GM12878 (cell line): Measurements from ENCODE around the gene XG. TPM values are rescaled to one million over a fixed set of nuclear protein-coding genes. Genes with fewer than 3 reads are reported as not detected.

Source experiments
- ATAC-seq: fragments of 200-7000 bp; cut with Tn5 transposase; 3 replicates; pipeline ENCODE4 v1.9.1; 2020; ENCODE audit warnings: mild to moderate bottlenecking, moderate library complexity
- BruUV-seq: library from RNA; stranded (reverse); fragments of 400-500 nt; replicated peaks from 2 replicates; lab custom pipeline; 2021; lab: Mats Ljungman, UMichigan
- CTCF ChIA-PET: fragments of 300-600 bp; sonication (Branson Sonifier 250); formaldehyde crosslinking; extraction: SDS; loops from one replicate; lab custom pipeline; 2021; ENCODE audit warnings: inconsistent platforms; lab: Yijun Ruan, JAX
- POLR2A ChIA-PET: fragments of 350-600 bp; formaldehyde crosslinking; extraction: SDS; loops from one replicate; lab custom pipeline; 2021; ENCODE audit warnings: inconsistent platforms; lab: Charles Lee
- RAD21 ChIA-PET: fragments of 300-600 bp; sonication (Branson Sonifier 250); formaldehyde crosslinking; loops from one replicate; lab custom pipeline; 2023; ENCODE audit warnings: antibody characterized with exemption; ENCODE audit not compliant: unreplicated experiment; lab: Charles Lee
- SMC1A ChIA-PET: fragments of 300-600 bp; sonication (Branson Sonifier 250); formaldehyde crosslinking; loops from one replicate; lab custom pipeline; 2023; ENCODE audit not compliant: unreplicated experiment, uncharacterized antibody; lab: Charles Lee
- DNase-seq: peaks from one replicate; pipeline ENCODE4 v3.0.0-alpha.2; 2011; ENCODE audit warnings: low read depth, low spot score
- FAIRE-seq: peaks from 3 replicates; lab custom pipeline; 2011; peaks lifted over from hg19 to GRCh38; lab: Jason Lieb, UNC
- H2AFZ ChIP-seq: 2 replicates; pipeline ENCODE4 v1.6.0; 2011; ENCODE audit warnings: low read depth, low read length, control low read depth; ENCODE audit not compliant: control insufficient read depth
- H3K27ac ChIP-seq: 2 replicates; pipeline ENCODE4 v1.5.1; 2011; ENCODE audit warnings: control low read depth; ENCODE audit not compliant: control insufficient read depth, insufficient read depth
- H3K27me3 ChIP-seq, 2 experiments: replicated peaks in 1 of 2; 2 replicates each; pipeline versions ENCODE4 v1.6.0 to v1.6.1; 2011; ENCODE audit warnings: low read length in 1 of 2; ENCODE audit not compliant: control insufficient read depth in 2 of 2, insufficient read depth in 2 of 2
- H3K36me3 ChIP-seq, 2 experiments: 2 replicates each; pipeline ENCODE4 v1.5.1; 2011; ENCODE audit warnings: low read length in 1 of 2; ENCODE audit not compliant: control insufficient read depth in 2 of 2, insufficient read depth in 2 of 2
- H3K4me1 ChIP-seq: 2 replicates; pipeline ENCODE4 v1.6.1; 2011; ENCODE audit warnings: mild to moderate bottlenecking, low read length, moderate library complexity, mixed read lengths; ENCODE audit not compliant: control insufficient read depth, insufficient read depth
- H3K4me2 ChIP-seq: 2 replicates; pipeline ENCODE4 v1.6.0; 2011; ENCODE audit warnings: control low read depth; ENCODE audit not compliant: control insufficient read depth, insufficient read depth
- H3K4me3 ChIP-seq: fragments of 200-600 bp; sonication (generic); 2 replicates; pipeline ENCODE4 v1.5.1; 2016
- H3K79me2 ChIP-seq: 2 replicates; pipeline ENCODE4 v1.6.0; 2011; ENCODE audit warnings: low read length; ENCODE audit not compliant: control insufficient read depth, insufficient read depth
- H3K9ac ChIP-seq: 2 replicates; pipeline ENCODE4 v1.8.0; 2011; ENCODE audit warnings: low read length, control low read depth, mixed read lengths; ENCODE audit not compliant: control insufficient read depth, insufficient read depth
- H3K9me3 ChIP-seq: replicated peaks from 3 replicates; pipeline ENCODE4 v1.5.1; 2011; ENCODE audit warnings: mild to moderate bottlenecking, low read length; ENCODE audit not compliant: control insufficient read depth, insufficient read depth
- H4K20me1 ChIP-seq: 2 replicates; pipeline ENCODE4 v1.6.0; 2011; ENCODE audit not compliant: control insufficient read depth, insufficient read depth
- EGR1 ChIP-seq, 2 experiments: IDR thresholded peaks; 1 replicate in 1 of 2; 2 replicates in 1 of 2; pipeline ENCODE4 v1.6.1; 2011 to 2012; ENCODE audit warnings: low read depth in 2 of 2, low read length in 2 of 2, borderline replicate concordance in 1 of 2, mild to moderate bottlenecking in 1 of 2, moderate library complexity in 1 of 2
- HSF1 ChIP-seq: fragments of 150-350 bp; IDR thresholded peaks from 2 replicates; pipeline ENCODE4 v1.6.1; 2014; ENCODE audit warnings: mild to moderate bottlenecking, low read depth, low read length
- NR2F1 ChIP-seq: fragments of 450-650 bp; conservative IDR thresholded peaks from 2 replicates; pipeline ENCODE4 v1.6.1; 2017; ENCODE audit warnings: mild to moderate bottlenecking
- WGBS: methylation state at CpG from one replicate; pipeline ENCODE4 v1.1.6; 2016; ENCODE audit warnings: low lambda C conversion rate; ENCODE audit not compliant: insufficient replicate concordance, insufficient coverage; ENCODE audit errors: missing lambda C conversion rate; 5-methylcytosine and 5-hydroxymethylcytosine counted together
- in situ Hi-C: fragments of 300-500 bp; cut with MboI; formaldehyde crosslinking; loops from 9 replicates; pipeline ENCODE4 v1.14.3; 2018; ENCODE audit warnings: mixed read lengths
- intact Hi-C: fragments of 100-400 bp; cut with micrococcal nuclease; formaldehyde crosslinking; loops from one replicate; pipeline ENCODE4 v1.14.2; 2022; ENCODE audit not compliant: unreplicated experiment
- polyA plus RNA-seq, 11 experiments: library from polyadenylated mRNA; depleted of rRNA in 4 of 11; unstranded in 6 of 11; stranded (reverse) in 5 of 11; fragments of >200 nt; fragmentation: Nextera tagmentation in 4 of 11; fragmentation: Illumina TruSeq in 1 of 11; extraction: Ambion mirVana in 4 of 11; extraction: Trizol in 1 of 11; gene quantifications; 1 replicate in 1 of 11; 2 replicates in 10 of 11; pipeline versions ENCODE4 v1.2.1 to v1.2.3, GENCODE V29; 2011 to 2016; ENCODE audit warnings: inconsistent platforms in 2 of 11, missing spikeins in 2 of 11, low read depth in 1 of 11
- total RNA-seq, 4 experiments: library from RNA; depleted of rRNA in 3 of 4; stranded (reverse); fragments of >200 nt in 3 of 4; fragmentation: Illumina TruSeq in 1 of 4; extraction: Trizol in 1 of 4; gene quantifications; 2 replicates each; pipeline versions ENCODE4 v1.2.1 to v1.2.3, GENCODE V29; 2013 to 2021
- TF ChIP-seq, protein P1 (sequence below): fragments of 450-650 bp; IDR thresholded peaks from 2 replicates; pipeline ENCODE4 v1.6.1; 2016; ENCODE audit warnings: mild to moderate bottlenecking

Gene XG
- total and polyA plus RNA-seq, 10 of the 15 experiments (the other 5 are each of a cell fraction or from before 2014, with no cell fraction given), result not detected

DNA sequence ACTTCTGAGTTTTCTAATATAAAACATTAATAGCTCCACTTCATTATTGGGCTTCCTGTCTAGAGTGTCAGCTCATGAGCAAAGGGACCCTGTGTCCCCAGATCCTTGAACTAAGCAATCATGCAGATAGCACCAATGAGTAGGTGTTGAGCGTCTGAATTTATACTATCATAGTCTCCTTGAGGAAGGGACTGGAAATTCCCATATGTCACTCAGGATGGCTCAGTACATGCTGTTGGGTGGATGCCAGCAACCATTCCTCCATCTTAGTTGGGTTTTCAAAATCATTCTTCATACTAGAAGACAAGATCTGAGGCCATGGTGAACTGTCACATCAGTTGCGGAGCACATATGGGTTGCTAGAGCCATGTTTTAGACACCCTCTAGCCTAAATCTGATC, 33.0 kb upstream of the XG start (continued):
- TF ChIP-seq HSF1, result no peak
- TF ChIP-seq EGR1 (IDR thresholded peaks at IDR 0.05; ENCODE audit: borderline replicate concordance in 1 of 2, low read depth in 2 of 2, low read length in 2 of 2), result no peak
- TF ChIP-seq, all 136 proteins: peak for 0

DNA sequence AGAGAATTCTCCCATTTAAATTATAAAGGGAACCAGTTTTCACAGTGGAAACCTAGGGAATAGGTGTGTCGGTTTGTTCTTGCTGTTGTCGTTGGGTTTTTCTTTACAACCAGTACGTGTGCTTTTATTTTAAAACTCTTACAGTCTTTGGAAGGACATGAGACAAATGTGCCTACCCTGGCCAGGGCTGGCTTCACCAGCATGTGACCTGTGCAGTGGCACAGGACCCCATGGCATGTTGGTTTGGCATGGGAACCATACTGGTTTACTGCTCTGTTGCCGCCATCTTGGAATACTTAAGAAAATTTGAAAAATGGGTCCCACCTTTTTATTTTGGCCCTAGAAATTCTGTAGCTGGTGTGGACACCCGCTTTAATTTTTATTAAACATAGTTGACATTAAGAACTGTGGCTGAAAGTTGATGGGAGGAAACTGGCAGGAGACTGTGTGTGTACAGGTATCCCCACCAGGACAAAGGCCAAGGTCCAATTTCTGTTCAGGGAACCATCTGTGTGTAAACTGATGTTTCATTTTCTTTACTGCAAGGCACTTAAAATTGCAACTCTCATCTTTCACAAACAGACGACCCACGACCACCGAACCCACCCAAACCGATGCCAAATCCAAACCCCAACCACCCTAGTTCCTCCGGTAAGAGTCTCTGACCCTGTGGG, 31.9 kb upstream of the XG start:
- peaks cover 10% of the 10 kb centered on the region in 2 experiments; a peak in 3 of 4 replicates for H3K36me3 ChIP-seq
- POLR2A ChIA-PET, result no interaction called here
- SMC1A ChIA-PET, result no interaction called here
- no peak overlapping the region for H3K4me2 ChIP-seq
- no peak for DNase-seq
- in situ Hi-C loops (no loop called here), intact Hi-C loops (no loop called here)
- no peaks in the 10 kb centered on the region for H3K9me3 ChIP-seq
- CTCF ChIA-PET, result no interaction called here
- no peak for FAIRE-seq
- 96% methylated on average over 10 of the region's 10 CpGs for WGBS
- RAD21 ChIA-PET, result no interaction called here
- TF ChIP-seq, protein P1, sequence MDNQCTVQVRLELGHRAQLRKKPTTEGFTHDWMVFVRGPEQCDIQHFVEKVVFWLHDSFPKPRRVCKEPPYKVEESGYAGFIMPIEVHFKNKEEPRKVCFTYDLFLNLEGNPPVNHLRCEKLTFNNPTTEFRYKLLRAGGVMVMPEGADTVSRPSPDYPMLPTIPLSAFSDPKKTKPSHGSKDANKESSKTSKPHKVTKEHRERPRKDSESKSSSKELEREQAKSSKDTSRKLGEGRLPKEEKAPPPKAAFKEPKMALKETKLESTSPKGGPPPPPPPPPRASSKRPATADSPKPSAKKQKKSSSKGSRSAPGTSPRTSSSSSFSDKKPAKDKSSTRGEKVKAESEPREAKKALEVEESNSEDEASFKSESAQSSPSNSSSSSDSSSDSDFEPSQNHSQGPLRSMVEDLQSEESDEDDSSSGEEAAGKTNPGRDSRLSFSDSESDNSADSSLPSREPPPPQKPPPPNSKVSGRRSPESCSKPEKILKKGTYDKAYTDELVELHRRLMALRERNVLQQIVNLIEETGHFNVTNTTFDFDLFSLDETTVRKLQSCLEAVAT, result no peak
- no peak for TF ChIP-seq NR2F1
- no peak for TF ChIP-seq EGR1 (IDR thresholded peaks at IDR 0.05; ENCODE audit: borderline replicate concordance in 1 of 2, low read depth in 2 of 2, low read length in 2 of 2)
- no peak overlapping the region for H3K27ac ChIP-seq
- no peaks in the 10 kb centered on the region for H3K4me1 ChIP-seq
- H4K20me1 ChIP-seq, result no peaks in the 10 kb centered on the region
- no peaks in the 10 kb centered on the region for H3K27me3 ChIP-seq
- no peak overlapping the region for H3K4me3 ChIP-seq
- H3K79me2 ChIP-seq, result no peaks in the 10 kb centered on the region
- H3K9ac ChIP-seq, result no peak overlapping the region
- no peak overlapping the region for H2AFZ ChIP-seq
- BruUV-seq, result no TSS peak
- ATAC-seq, result no peak
